Measurements from ENCODE around the gene CACNA2D1.

CACNA2D1 gene

DNA sequence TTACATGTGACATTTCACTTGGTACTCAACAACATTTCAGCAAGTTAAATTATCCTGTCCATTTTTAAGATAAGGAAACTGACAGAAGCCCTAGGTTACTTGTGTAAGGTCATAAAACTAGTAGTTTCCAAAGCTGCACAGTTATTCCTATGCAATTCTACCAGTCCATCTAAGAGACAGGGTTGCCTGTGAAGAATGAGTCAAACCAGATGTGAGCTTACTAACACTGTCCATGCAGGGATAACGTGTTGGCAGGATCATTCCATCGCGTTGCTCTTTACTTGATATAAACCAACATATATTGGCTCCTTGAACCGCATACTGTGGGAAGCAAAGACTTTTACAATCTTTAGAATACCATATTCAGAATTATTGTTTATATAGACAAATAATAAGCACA is 392.8 kb downstream of the CACNA2D1 start:
- H3K4ac ChIP-seq (ENCODE audit: low read depth in 1 of 2, low read length in 2 of 2), result peak overlapping the region in 1 of 2 experiments; percentile 49
- no peak overlapping the region for H4K91ac ChIP-seq (ENCODE audit: low read length)
- H2BK12ac ChIP-seq (ENCODE audit: low read length in 2 of 2), result no peak overlapping the region
- H2BK5ac ChIP-seq (ENCODE audit: low read depth, low read length, poor library complexity, severe bottlenecking), result no peak overlapping the region
- no peak overlapping the region for H2BK15ac ChIP-seq (ENCODE audit: low read depth, poor library complexity, severe bottlenecking)
- no peaks in the 10 kb centered on the region for H3K36me3 ChIP-seq (ENCODE audit: control insufficient read depth in 1 of 2, insufficient read depth in 2 of 2, low read depth in 1 of 2, low read length in 2 of 2)
- H2AFZ ChIP-seq (ENCODE audit: low read depth, low read length), result no peak overlapping the region
- H3K4me1 ChIP-seq (ENCODE audit: control insufficient read depth, insufficient read depth, low read depth, low read length), result peaks cover 4% of the 10 kb centered on the region
- H3K23ac ChIP-seq (ENCODE audit: low read length in 2 of 2), result no peak overlapping the region
- no peaks in the 10 kb centered on the region for H3K79me1 ChIP-seq (replicated peaks; ENCODE audit: low read length, poor library complexity, severe bottlenecking)
- no peak overlapping the region for H2BK120ac ChIP-seq (ENCODE audit: low read depth, low read length)
- no peak overlapping the region for H3K18ac ChIP-seq (ENCODE audit: low read depth in 1 of 2, low read length in 2 of 2)
- no peak overlapping the region for H2AK5ac ChIP-seq (ENCODE audit: low read length, severe bottlenecking)
- H3K4me2 ChIP-seq (ENCODE audit: low read length, poor library complexity, severe bottlenecking), result no peak overlapping the region
- WGBS, result 0% methylated on average over 1 of the region's 4 CpGs
- no peaks in the 10 kb centered on the region for H3K27me3 ChIP-seq (ENCODE audit: control insufficient read depth in 1 of 2, insufficient read depth in 1 of 2, low read length in 2 of 2)
- DNase-seq, result peak; percentile 93
- no peaks in the 10 kb centered on the region for H3K9me3 ChIP-seq (ENCODE audit: control insufficient read depth, low read length)
- no peak overlapping the region for H4K8ac ChIP-seq (ENCODE audit: low read length)
- no peak overlapping the region for H3K14ac ChIP-seq (ENCODE audit: low read length in 2 of 2)
- no peak overlapping the region for H3K27ac ChIP-seq (ENCODE audit: low read length, poor library complexity, severe bottlenecking)
- H3K4me3 ChIP-seq (ENCODE audit: insufficient read depth in 1 of 2, low read depth in 1 of 2, low read length in 2 of 2), result peak overlapping the region in 1 of 2 experiments; percentile 13
- peak overlapping the region; percentile 53 for H3K9ac ChIP-seq (ENCODE audit: low read length)

DNA sequence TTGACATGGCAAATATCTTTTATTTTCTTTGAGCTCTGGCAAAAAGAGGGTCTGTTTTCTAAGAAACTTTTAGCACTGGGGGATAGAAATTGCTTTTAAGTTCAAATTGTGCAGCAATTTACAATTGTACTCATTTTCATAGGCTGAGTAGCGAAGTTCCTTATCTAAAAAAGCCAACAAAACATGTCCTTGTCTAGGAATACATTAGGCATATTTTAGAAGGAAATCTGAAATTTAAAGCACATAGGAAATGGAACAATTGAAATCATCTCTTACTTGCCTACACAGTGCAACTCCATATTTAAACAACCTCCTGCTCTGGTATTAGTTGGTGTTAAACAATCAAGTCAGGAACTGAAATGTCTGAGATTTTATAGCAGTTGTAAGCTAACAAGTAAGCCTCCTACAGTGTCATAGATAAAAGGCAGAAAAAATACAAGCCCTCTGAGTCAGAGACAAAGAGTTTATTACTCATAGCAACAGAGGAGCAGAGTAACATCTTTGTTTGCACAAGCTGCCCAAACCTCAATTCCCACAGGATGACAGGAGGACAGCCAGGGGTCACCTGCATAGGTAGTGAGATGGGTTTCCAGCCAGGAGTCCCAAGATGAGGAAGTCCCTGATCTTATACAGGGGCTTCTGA is 393.6 kb downstream of the CACNA2D1 start:
- Histone ChIP-seq H2BK15ac (ENCODE audit: low read depth, poor library complexity, severe bottlenecking) (no peak overlapping the region), H3K14ac (ENCODE audit: low read length in 2 of 2) (no peak overlapping the region), H3K4me1 (ENCODE audit: control insufficient read depth, insufficient read depth, low read depth, low read length) (peaks cover 4% of the 10 kb centered on the region), H2BK12ac (ENCODE audit: low read length in 2 of 2) (peak overlapping the region in 1 of 2 experiments; percentile 93), H3K27ac (ENCODE audit: low read length, poor library complexity, severe bottlenecking) (no peak overlapping the region), H3K9me3 (ENCODE audit: control insufficient read depth, low read length) (no peaks in the 10 kb centered on the region), H2AFZ (ENCODE audit: low read depth, low read length) (no peak overlapping the region), H3K23ac (ENCODE audit: low read length in 2 of 2) (no peak overlapping the region), H2AK5ac (ENCODE audit: low read length, severe bottlenecking) (no peak overlapping the region), H4K91ac (ENCODE audit: low read length) (no peak overlapping the region), H4K8ac (ENCODE audit: low read length) (peak overlapping the region; percentile 60), H3K36me3 (ENCODE audit: control insufficient read depth in 1 of 2, insufficient read depth in 2 of 2, low read depth in 1 of 2, low read length in 2 of 2) (no peaks in the 10 kb centered on the region), H3K79me1 (replicated peaks; ENCODE audit: low read length, poor library complexity, severe bottlenecking) (no peaks in the 10 kb centered on the region), H3K18ac (ENCODE audit: low read depth in 1 of 2, low read length in 2 of 2) (no peak overlapping the region), H3K4me3 (ENCODE audit: insufficient read depth in 1 of 2, low read depth in 1 of 2, low read length in 2 of 2) (peak overlapping the region in 1 of 2 experiments; percentile 13), H2BK120ac (ENCODE audit: low read depth, low read length) (no peak overlapping the region), H2BK5ac (ENCODE audit: low read depth, low read length, poor library complexity, severe bottlenecking) (no peak overlapping the region), H3K27me3 (ENCODE audit: control insufficient read depth in 1 of 2, insufficient read depth in 1 of 2, low read length in 2 of 2) (no peaks in the 10 kb centered on the region), H3K9ac (ENCODE audit: low read length) (peak overlapping the region; percentile 53), H3K4ac (ENCODE audit: low read depth in 1 of 2, low read length in 2 of 2) (no peak overlapping the region), H3K4me2 (ENCODE audit: low read length, poor library complexity, severe bottlenecking) (no peak overlapping the region)
- no CpG with 5 or more reads among the region's 1 CpG for WGBS
- peak; percentile 95 for DNase-seq

DNA sequence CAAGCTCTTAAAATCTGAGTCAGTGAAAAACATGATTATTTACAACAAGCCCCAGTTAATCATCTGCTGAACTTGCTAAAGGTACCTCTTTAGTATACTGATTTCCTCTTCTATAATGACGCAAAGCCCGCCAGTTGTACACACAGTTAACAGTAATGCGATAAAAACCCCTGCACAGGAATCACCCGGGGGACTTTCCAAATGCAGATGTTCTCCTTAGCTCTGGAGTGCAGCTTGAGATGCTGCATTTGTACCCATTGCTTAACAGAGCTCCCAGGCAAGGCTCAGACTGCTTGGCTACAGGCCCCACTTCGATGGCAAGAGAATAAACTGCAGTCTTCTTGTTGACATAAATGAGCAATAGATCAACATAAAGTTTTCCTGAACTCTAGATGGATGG is 394.1 kb downstream of the CACNA2D1 start:
- peak; percentile 93 for DNase-seq
- Histone ChIP-seq H3K27me3 (ENCODE audit: control insufficient read depth in 1 of 2, insufficient read depth in 1 of 2, low read length in 2 of 2) (no peaks in the 10 kb centered on the region), H2BK15ac (ENCODE audit: low read depth, poor library complexity, severe bottlenecking) (no peak overlapping the region), H3K9me3 (ENCODE audit: control insufficient read depth, low read length) (no peaks in the 10 kb centered on the region), H3K18ac (ENCODE audit: low read depth in 1 of 2, low read length in 2 of 2) (peak overlapping the region in 1 of 2 experiments; percentile 28), H3K4me1 (ENCODE audit: control insufficient read depth, insufficient read depth, low read depth, low read length) (peaks cover 4% of the 10 kb centered on the region), H3K14ac (ENCODE audit: low read length in 2 of 2) (no peak overlapping the region), H2BK5ac (ENCODE audit: low read depth, low read length, poor library complexity, severe bottlenecking) (no peak overlapping the region), H3K36me3 (ENCODE audit: control insufficient read depth in 1 of 2, insufficient read depth in 2 of 2, low read depth in 1 of 2, low read length in 2 of 2) (no peaks in the 10 kb centered on the region), H3K4me2 (ENCODE audit: low read length, poor library complexity, severe bottlenecking) (no peak overlapping the region), H2BK120ac (ENCODE audit: low read depth, low read length) (no peak overlapping the region), H2AK5ac (ENCODE audit: low read length, severe bottlenecking) (no peak overlapping the region), H4K91ac (ENCODE audit: low read length) (no peak overlapping the region), H3K4ac (ENCODE audit: low read depth in 1 of 2, low read length in 2 of 2) (no peak overlapping the region), H2BK12ac (ENCODE audit: low read length in 2 of 2) (no peak overlapping the region), H3K23ac (ENCODE audit: low read length in 2 of 2) (no peak overlapping the region), H3K27ac (ENCODE audit: low read length, poor library complexity, severe bottlenecking) (no peak overlapping the region), H3K9ac (ENCODE audit: low read length) (peak overlapping the region; percentile 49), H3K4me3 (ENCODE audit: insufficient read depth in 1 of 2, low read depth in 1 of 2, low read length in 2 of 2) (no peak overlapping the region), H3K79me1 (replicated peaks; ENCODE audit: low read length, poor library complexity, severe bottlenecking) (no peaks in the 10 kb centered on the region), H4K8ac (ENCODE audit: low read length) (no peak overlapping the region), H2AFZ (ENCODE audit: low read depth, low read length) (no peak overlapping the region)
- WGBS, result 3% methylated on average over 5 of the region's 5 CpGs

DNA sequence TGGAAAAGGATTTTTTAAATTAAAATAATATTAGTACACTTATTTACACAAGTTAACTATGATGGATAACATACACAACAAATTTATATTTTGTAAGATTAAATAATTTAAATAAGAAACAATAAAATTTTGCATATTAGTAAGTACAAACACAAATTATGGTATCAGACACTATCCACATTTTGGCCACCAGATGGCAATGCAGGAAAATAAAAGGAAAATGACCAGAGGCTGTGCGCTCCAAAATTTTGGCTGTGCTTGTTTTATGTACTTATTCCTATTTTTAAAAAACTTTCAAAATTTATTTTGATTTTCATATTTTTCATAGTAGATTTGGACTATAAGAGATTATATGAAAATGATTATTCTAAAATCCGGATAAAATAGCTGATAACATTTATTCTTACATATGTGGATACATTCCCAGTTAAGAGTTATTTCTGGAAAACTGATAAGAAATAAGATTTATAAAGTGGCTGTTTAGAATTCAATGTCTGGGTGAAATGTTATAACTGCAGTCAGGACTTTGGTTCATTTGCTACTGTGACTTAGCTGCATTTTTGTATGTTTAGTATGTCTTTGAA is 399.0 kb downstream of the CACNA2D1 start:
- Histone ChIP-seq H3K36me3 (ENCODE audit: control insufficient read depth in 1 of 2, insufficient read depth in 2 of 2, low read depth in 1 of 2, low read length in 2 of 2) (no peaks in the 10 kb centered on the region), H3K4ac (ENCODE audit: low read depth in 1 of 2, low read length in 2 of 2) (no peak overlapping the region), H2BK5ac (ENCODE audit: low read depth, low read length, poor library complexity, severe bottlenecking) (no peak overlapping the region), H2BK15ac (ENCODE audit: low read depth, poor library complexity, severe bottlenecking) (no peak overlapping the region), H2BK12ac (ENCODE audit: low read length in 2 of 2) (no peak overlapping the region), H3K9me3 (ENCODE audit: control insufficient read depth, low read length) (no peaks in the 10 kb centered on the region), H3K4me2 (ENCODE audit: low read length, poor library complexity, severe bottlenecking) (no peak overlapping the region), H3K4me3 (ENCODE audit: insufficient read depth in 1 of 2, low read depth in 1 of 2, low read length in 2 of 2) (no peak overlapping the region), H3K23ac (ENCODE audit: low read length in 2 of 2) (no peak overlapping the region), H2AFZ (ENCODE audit: low read depth, low read length) (no peak overlapping the region), H3K14ac (ENCODE audit: low read length in 2 of 2) (no peak overlapping the region), H3K4me1 (ENCODE audit: control insufficient read depth, insufficient read depth, low read depth, low read length) (peaks cover 2% of the 10 kb centered on the region), H3K27me3 (ENCODE audit: control insufficient read depth in 1 of 2, insufficient read depth in 1 of 2, low read length in 2 of 2) (no peaks in the 10 kb centered on the region), H3K9ac (ENCODE audit: low read length) (no peak overlapping the region), H2AK5ac (ENCODE audit: low read length, severe bottlenecking) (no peak overlapping the region), H2BK120ac (ENCODE audit: low read depth, low read length) (no peak overlapping the region), H4K8ac (ENCODE audit: low read length) (no peak overlapping the region), H3K79me1 (replicated peaks; ENCODE audit: low read length, poor library complexity, severe bottlenecking) (no peaks in the 10 kb centered on the region), H3K27ac (ENCODE audit: low read length, poor library complexity, severe bottlenecking) (no peak overlapping the region), H4K91ac (ENCODE audit: low read length) (no peak overlapping the region), H3K18ac (ENCODE audit: low read depth in 1 of 2, low read length in 2 of 2) (no peak overlapping the region)
- peak; percentile 68 for DNase-seq
- WGBS, result 40% methylated on average over 1 of the region's 2 CpGs
